ENCODE data around the gene ABR. TPM values are rescaled to one million over a fixed set of nuclear protein-coding genes. Genes with fewer than 3 reads are reported as not detected.

ABR gene
- total RNA-seq, 4 donors from 2014 or later = 286 to 1,099 (median 522) TPM

DNA sequence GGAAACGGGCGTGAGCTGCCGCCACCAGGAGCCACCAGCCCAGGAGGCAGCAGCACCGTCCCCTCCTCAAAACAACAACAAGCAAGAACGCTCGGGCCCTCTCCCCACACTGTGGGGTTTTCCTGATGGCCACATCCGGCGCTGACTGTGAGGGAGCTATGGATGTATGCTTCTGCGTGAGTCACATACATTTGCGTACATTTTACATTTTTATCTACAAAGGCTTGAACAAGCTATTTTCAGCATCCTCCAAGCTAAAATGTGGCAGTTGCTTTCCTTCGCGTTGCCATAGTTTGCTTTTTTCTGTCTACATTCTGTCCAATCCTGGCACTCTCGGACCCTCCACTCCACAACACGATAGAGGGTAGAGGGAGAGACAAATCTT is 2.0 kb upstream of the ABR start:
- intact Hi-C loops (cut with DNase I; ENCODE audit: low total_unique reads) (no loop called here), in situ Hi-C loops (cut with MboI; ENCODE audit: low pct_ligation_motif_present in 1 of 4, low pct_unique_long_range_greater_than_20kb in 1 of 4, low sequenced_read_pairs in 3 of 4) (loop anchor here in 1 of 4 donors (10.0 kb wide), 1 partner anchor 57 kb away; no protein-coding TSS in a partner anchor)
- DNase-seq = no peak
- H3K4me3 ChIP-seq = no peak overlapping the region
- H3K27ac ChIP-seq = no peak overlapping the region
- H3K4me1 ChIP-seq = peaks cover 14 to 43% (median 22%) of the 10 kb centered on the region in 4 donors
- TF ChIP-seq POLR2A (IDR thresholded peaks at IDR 0.05) (no peak), EP300 (IDR thresholded peaks at IDR 0.05; ENCODE audit: low read depth) (no peak), POLR2AphosphoS5 (IDR thresholded peaks at IDR 0.05) (no peak)
- TF ChIP-seq, protein P1, sequence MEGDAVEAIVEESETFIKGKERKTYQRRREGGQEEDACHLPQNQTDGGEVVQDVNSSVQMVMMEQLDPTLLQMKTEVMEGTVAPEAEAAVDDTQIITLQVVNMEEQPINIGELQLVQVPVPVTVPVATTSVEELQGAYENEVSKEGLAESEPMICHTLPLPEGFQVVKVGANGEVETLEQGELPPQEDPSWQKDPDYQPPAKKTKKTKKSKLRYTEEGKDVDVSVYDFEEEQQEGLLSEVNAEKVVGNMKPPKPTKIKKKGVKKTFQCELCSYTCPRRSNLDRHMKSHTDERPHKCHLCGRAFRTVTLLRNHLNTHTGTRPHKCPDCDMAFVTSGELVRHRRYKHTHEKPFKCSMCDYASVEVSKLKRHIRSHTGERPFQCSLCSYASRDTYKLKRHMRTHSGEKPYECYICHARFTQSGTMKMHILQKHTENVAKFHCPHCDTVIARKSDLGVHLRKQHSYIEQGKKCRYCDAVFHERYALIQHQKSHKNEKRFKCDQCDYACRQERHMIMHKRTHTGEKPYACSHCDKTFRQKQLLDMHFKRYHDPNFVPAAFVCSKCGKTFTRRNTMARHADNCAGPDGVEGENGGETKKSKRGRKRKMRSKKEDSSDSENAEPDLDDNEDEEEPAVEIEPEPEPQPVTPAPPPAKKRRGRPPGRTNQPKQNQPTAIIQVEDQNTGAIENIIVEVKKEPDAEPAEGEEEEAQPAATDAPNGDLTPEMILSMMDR (IDR thresholded peaks at IDR 0.05) = no peak
- H3K27me3 ChIP-seq = no peaks in the 10 kb centered on the region
- H3K36me3 ChIP-seq = no peaks in the 10 kb centered on the region
- 82% methylated on average over 14 of the region's 14 CpGs; no CpG with 5 or more reads in 1 of the 2 donors for WGBS, 2 donors (ENCODE audit: low coverage in 1 of 2)
- no peaks in the 10 kb centered on the region for H3K9me3 ChIP-seq

DNA sequence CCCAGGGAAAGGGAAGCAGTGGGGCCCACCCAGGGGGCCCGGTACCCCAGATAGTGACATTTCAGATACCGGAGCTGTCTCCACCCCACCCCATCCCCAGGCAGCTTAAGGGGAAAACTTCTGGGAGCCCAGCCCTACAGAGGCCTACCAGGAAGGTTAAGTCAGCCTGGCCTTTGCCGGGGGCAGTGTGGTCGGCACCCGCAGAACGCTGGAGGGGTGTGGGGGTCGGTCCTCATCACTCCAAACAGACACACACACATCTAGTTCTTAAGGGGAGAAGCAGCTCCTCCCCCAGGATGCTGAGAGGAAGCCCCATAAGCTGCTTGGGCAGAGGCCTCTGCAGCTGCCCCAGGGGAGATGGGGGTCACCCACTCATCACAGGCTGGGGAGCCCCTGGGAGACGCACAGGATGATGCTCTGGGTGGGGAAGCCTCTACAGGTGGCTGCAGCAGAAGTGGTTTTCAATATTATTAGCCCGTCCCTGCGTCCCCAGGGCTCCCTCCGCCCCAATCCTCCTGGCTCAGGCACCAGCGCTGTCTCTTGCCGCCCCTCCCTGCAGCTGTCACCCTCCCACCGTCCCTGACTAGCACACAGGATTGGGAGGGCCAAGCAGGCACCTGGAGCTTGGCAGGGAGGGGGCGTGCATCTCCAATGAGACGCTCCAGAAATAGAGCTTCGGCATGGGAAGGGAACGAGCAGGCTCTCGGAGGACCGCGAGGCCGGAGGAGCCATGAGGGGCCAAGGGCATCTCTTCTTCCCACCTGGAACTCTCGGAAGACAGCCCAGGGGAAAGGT is 1.4 kb upstream of the ABR start:
- DNase-seq = no peak
- Histone ChIP-seq H3K4me3 (no peak overlapping the region), H3K27me3 (no peaks in the 10 kb centered on the region), H3K27ac (peak overlapping the region in 2 of 4 donors; percentile 52 to 53), H3K36me3 (no peaks in the 10 kb centered on the region), H3K9me3 (no peaks in the 10 kb centered on the region), H3K4me1 (peaks cover 14 to 39% (median 19%) of the 10 kb centered on the region in 4 donors)
- intact Hi-C loops (cut with DNase I; ENCODE audit: low total_unique reads) = no loop called here
- 68% methylated on average over 21 of the region's 23 CpGs; no CpG with 5 or more reads in 1 of the 2 donors for WGBS, 2 donors (ENCODE audit: low coverage in 1 of 2)
- TF ChIP-seq POLR2AphosphoS5 (IDR thresholded peaks at IDR 0.05) (no peak), POLR2A (IDR thresholded peaks at IDR 0.05) (no peak), EP300 (IDR thresholded peaks at IDR 0.05; ENCODE audit: low read depth) (no peak)
- TF ChIP-seq, protein P1 (IDR thresholded peaks at IDR 0.05) = no peak
- in situ Hi-C loops (cut with MboI; ENCODE audit: low pct_ligation_motif_present in 1 of 4, low pct_unique_long_range_greater_than_20kb in 1 of 4, low sequenced_read_pairs in 3 of 4) = loop anchor here in 1 of 4 donors (10.0 kb wide), 1 partner anchor 56 kb away; no protein-coding TSS in a partner anchor

DNA sequence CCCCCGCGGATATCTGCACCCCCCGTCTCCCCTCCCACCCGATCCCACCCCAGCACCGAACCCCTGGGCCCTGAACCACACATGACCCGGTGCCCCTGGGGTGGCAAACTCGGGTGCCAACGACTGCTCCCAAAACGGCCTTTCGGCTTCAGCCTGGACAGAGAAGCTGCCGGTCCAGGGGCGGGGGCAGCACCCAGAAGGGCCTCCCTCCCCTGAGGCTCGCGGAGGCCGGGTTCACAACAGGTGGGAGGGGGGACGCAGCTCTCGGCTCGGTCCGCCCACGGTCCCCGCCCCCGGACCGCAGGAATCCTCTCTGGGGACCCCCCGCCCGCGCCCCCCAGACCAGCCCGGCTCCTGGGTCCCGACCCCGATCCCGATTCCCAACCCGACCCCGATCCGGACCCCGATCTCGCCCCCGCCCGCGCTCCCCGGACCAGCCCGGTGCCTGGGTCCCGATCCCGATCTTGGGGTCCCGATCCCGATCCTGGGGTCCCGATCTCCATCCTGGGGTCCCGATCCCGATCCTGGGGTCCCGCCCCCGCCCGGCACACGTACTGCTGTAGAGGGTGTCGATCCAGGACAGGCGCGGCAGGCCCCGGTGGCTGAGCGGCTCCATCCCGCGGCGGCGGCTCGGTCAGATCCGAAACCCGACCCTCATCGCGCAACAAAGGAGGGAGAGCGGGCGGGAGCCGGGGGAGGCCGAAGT is 516 bp downstream of the ABR start:
- in situ Hi-C loops (cut with MboI; ENCODE audit: low pct_ligation_motif_present in 1 of 4, low pct_unique_long_range_greater_than_20kb in 1 of 4, low sequenced_read_pairs in 3 of 4) = no loop called here
- H3K36me3 ChIP-seq = no peaks in the 10 kb centered on the region
- H3K27ac ChIP-seq = peak overlapping the region; percentile 46 to 67 (median 62)
- H3K27me3 ChIP-seq = no peaks in the 10 kb centered on the region
- H3K9me3 ChIP-seq = no peaks in the 10 kb centered on the region
- TF ChIP-seq POLR2A (IDR thresholded peaks at IDR 0.05) = no peak
- TF ChIP-seq POLR2AphosphoS5 (IDR thresholded peaks at IDR 0.05) = no peak
- TF ChIP-seq, protein P1 (IDR thresholded peaks at IDR 0.05) = no peak
- no peak for TF ChIP-seq EP300 (IDR thresholded peaks at IDR 0.05; ENCODE audit: low read depth)
- H3K4me1 ChIP-seq = peaks cover 14 to 39% (median 19%) of the 10 kb centered on the region in 4 donors
- WGBS, 2 donors (ENCODE audit: low coverage in 1 of 2) = 0% methylated on average over 9 to 18 of the region's 69 CpGs
- intact Hi-C loops (cut with DNase I; ENCODE audit: low total_unique reads) = no loop called here
- no peak for DNase-seq
- peak overlapping the region; percentile 54 to 90 (median 86) for H3K4me3 ChIP-seq

DNA sequence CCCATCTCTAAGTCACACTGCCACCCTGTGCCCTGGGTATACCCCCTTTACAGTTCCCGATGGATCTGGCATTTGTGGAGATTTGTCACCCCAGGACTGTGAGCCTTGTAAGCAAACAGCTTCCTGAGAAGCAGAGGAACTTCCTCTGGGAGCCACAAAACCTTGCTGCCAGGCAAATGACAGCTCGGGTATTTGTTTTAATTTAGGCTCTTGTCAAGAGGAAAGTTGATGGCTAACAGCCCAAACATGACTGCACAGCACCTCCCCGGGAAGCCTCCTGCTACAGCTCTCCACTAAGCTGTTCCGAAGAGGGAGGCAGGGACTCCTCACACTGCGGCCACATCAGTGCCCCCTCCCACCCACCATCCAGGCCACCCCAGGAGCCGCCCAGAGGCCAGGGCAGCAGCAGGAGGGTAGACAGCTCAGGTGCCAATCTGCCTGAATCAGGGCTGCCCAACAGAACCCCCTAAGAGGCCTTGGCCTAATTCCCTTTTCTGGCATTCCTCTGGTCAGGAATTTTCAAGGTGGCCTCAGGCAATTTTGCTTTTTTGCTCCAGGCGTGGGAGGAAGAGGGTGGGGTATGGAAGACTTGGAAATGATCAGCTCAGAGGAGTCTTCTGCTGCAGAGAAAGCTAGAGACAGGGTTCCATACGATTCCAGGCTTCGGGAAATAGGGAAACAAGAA is 2.6 kb downstream of the ABR start:
- Histone ChIP-seq H3K27ac (peak overlapping the region in 1 of 4 donors; percentile 15), H3K4me1 (peaks cover 14 to 33% (median 18%) of the 10 kb centered on the region in 4 donors), H3K36me3 (no peaks in the 10 kb centered on the region), H3K4me3 (no peak overlapping the region), H3K27me3 (no peaks in the 10 kb centered on the region), H3K9me3 (no peaks in the 10 kb centered on the region)
- no peak for DNase-seq
- no peak for TF ChIP-seq POLR2AphosphoS5 (IDR thresholded peaks at IDR 0.05)
- TF ChIP-seq, protein P1 (IDR thresholded peaks at IDR 0.05) = no peak
- TF ChIP-seq POLR2A (IDR thresholded peaks at IDR 0.05) = no peak
- TF ChIP-seq EP300 (IDR thresholded peaks at IDR 0.05; ENCODE audit: low read depth) = no peak
- intact Hi-C loops (cut with DNase I; ENCODE audit: low total_unique reads) = no loop called here
- WGBS, 2 donors (ENCODE audit: low coverage in 1 of 2) = 58 to 68% methylated on average over 4 to 9 of the region's 9 CpGs
- in situ Hi-C loops (cut with MboI; ENCODE audit: low pct_ligation_motif_present in 1 of 4, low pct_unique_long_range_greater_than_20kb in 1 of 4, low sequenced_read_pairs in 3 of 4) = no loop called here

Data from transverse colon (tissue), 4 donors.